RWPE2 (cell line): ENCODE data around the gene WDR26.

ENCODE experiments used
- ATAC-seq: fragments of 200-7000 bp; cut with Tn5 transposase; 3 replicates; pipeline ENCODE4 v1.9.1; 2021; ENCODE audit warnings: low read depth
- DNase-seq: peaks from one replicate; pipeline ENCODE4 v3.0.0-alpha.2; 2020; ENCODE audit warnings: low spot score
- H3K27ac ChIP-seq: fragments of 450-650 bp; 2 replicates; pipeline ENCODE4 v1.5.1; 2017; ENCODE audit warnings: mild to moderate bottlenecking; ENCODE audit not compliant: poor library complexity, severe bottlenecking
- H3K27me3 ChIP-seq: fragments of 250-450 bp; sonication (Bioruptor Pico); 2 replicates; pipeline ENCODE4 v1.5.1; 2021; ENCODE audit warnings: mild to moderate bottlenecking, moderate library complexity; ENCODE audit not compliant: insufficient read depth, poor library complexity, severe bottlenecking
- H3K36me3 ChIP-seq: fragments of 250-450 bp; sonication (Bioruptor Pico); 2 replicates; pipeline ENCODE4 v1.5.1; 2020; ENCODE audit warnings: low read depth, mild to moderate bottlenecking, moderate library complexity
- H3K4me1 ChIP-seq: fragments of 250-450 bp; sonication (Bioruptor Pico); 2 replicates; pipeline ENCODE4 v1.5.1; 2021; ENCODE audit warnings: mild to moderate bottlenecking, moderate library complexity; ENCODE audit not compliant: insufficient read depth, poor library complexity, severe bottlenecking
- H3K4me3 ChIP-seq: fragments of 250-450 bp; sonication (Bioruptor Pico); 2 replicates; pipeline ENCODE4 v1.5.1; 2021; ENCODE audit warnings: mild to moderate bottlenecking, moderate library complexity; ENCODE audit not compliant: severe bottlenecking
- H3K9me3 ChIP-seq: fragments of 250-450 bp; sonication (Bioruptor Pico); 2 replicates; pipeline ENCODE4 v1.5.1; 2021; ENCODE audit warnings: mild to moderate bottlenecking, moderate library complexity; ENCODE audit not compliant: severe bottlenecking
- TF ChIP-seq, protein P1 (sequence below): fragments of 450-650 bp; IDR thresholded peaks from one replicate; pipeline ENCODE4 v1.5.1; 2017; ENCODE audit warnings: mild to moderate bottlenecking, moderate library complexity; ENCODE audit not compliant: poor library complexity, severe bottlenecking

WDR26 gene

DNA sequence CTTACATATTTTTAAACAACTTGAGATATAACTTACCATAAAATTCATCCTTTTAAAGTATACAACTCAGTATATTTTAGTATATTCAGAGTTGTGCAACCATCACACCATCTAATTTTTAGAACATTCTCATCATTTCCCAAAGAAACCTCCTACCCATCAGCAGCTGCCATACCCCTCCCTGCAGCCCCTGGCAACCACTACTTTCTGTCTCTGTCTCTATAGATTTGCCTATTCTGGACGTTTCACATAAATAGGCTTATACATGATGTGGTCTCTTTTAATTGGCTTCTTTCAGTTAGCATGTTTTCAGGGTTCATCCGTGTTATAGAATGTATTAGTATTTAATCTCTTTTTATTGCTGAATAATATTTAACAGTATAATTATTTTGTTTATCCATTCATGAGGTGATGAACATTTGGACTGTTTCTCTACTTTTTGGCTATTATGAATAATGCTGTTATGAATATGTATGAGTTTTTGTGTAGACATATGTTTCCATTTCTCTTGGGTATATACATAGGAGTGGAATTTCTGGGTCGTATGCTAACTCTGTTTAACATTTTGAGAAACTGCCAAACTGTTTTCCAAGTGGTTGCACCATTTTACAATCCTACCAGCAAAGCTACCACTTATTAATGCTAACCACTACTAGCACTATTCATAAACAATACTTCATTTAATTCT is 29.5 kb downstream of the WDR26 start:
- no peak for ATAC-seq
- Histone ChIP-seq H3K27ac (no peak overlapping the region), H3K4me3 (no peak overlapping the region), H3K9me3 (no peaks in the 10 kb centered on the region), H3K4me1 (peaks cover 13% of the 10 kb centered on the region), H3K27me3 (no peaks in the 10 kb centered on the region), H3K36me3 (peaks cover 41% of the 10 kb centered on the region)
- DNase-seq = no peak
- TF ChIP-seq, protein P1, sequence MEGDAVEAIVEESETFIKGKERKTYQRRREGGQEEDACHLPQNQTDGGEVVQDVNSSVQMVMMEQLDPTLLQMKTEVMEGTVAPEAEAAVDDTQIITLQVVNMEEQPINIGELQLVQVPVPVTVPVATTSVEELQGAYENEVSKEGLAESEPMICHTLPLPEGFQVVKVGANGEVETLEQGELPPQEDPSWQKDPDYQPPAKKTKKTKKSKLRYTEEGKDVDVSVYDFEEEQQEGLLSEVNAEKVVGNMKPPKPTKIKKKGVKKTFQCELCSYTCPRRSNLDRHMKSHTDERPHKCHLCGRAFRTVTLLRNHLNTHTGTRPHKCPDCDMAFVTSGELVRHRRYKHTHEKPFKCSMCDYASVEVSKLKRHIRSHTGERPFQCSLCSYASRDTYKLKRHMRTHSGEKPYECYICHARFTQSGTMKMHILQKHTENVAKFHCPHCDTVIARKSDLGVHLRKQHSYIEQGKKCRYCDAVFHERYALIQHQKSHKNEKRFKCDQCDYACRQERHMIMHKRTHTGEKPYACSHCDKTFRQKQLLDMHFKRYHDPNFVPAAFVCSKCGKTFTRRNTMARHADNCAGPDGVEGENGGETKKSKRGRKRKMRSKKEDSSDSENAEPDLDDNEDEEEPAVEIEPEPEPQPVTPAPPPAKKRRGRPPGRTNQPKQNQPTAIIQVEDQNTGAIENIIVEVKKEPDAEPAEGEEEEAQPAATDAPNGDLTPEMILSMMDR = no peak

DNA sequence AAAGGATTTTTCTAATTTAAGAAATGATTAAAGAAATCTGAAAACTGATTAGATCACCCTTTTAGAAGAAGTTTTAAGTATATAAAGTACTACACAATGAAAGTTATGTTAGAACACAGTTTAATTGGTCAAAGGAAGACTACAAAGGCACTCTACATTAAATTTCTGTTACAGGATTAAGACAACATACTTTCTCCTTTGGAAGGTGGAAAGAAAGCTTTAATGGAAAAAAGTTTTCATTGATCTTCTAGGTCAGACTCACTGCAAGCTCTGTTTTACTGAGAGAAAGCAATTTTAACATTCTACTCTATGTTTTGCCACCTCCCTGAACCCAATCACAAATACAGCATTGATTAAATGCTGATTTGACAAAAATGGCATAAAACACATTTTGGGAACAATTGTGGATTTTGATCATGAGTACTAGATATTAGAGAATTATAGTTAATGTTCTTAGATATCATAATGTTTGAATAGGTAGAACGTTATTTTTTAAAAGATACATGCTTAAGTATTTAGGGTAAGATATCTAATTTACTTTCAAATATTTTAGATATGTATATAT is 32.0 kb downstream of the WDR26 start:
- no peak overlapping the region for H3K27ac ChIP-seq
- no peak for ATAC-seq
- H3K4me1 ChIP-seq = peaks cover under 1% of the 10 kb centered on the region
- DNase-seq = no peak
- H3K36me3 ChIP-seq = peaks cover 59% of the 10 kb centered on the region
- H3K27me3 ChIP-seq = no peaks in the 10 kb centered on the region
- TF ChIP-seq, protein P1 = no peak
- H3K4me3 ChIP-seq = no peak overlapping the region
- H3K9me3 ChIP-seq = no peaks in the 10 kb centered on the region

DNA sequence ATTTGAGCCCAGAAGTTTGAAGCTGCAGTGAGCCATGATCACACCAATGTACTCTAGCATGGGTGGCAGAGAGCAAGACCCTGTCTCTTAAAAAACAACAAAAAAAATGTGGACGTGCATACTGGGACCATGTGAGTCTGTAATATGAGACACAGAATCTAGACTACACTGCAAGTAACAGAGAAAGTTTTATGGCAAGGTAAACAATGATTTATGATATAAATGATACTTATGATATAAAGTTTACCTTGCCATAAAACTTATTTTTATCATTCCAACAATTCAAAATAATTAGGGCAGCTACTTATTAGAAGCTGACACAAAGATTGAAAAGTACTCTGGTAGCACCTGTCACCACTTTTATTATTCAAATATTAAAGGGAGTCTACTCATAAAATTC is 34.7 kb downstream of the WDR26 start:
- TF ChIP-seq, protein P1 = no peak
- H3K36me3 ChIP-seq = peaks cover 56% of the 10 kb centered on the region

DNA sequence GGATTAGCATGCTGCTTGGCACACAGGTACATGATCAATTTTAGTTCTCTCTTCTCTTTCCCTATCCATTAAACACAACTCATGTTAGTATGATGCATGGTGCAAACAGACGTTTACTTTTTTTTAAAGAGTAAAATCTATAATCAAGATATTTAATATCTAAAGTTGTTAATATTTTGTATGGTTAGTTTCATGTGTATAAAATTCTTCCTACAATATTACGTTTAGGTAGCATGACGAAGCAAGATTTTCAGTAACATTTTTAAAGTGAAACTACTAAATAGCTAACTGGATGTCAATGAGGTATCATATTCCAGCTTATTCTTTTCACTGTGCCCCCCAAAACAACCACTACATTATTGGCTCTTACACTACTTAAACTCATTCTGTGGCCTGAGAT is 41.3 kb downstream of the WDR26 start:
- H3K36me3 ChIP-seq = peaks cover 55% of the 10 kb centered on the region
- H3K27ac ChIP-seq = no peak overlapping the region
- TF ChIP-seq, protein P1 = no peak
- H3K4me3 ChIP-seq = no peak overlapping the region
- no peak for ATAC-seq
- H3K4me1 ChIP-seq = no peaks in the 10 kb centered on the region
- H3K9me3 ChIP-seq = no peaks in the 10 kb centered on the region
- no peaks in the 10 kb centered on the region for H3K27me3 ChIP-seq
- DNase-seq = no peak

More for the DNA sequence above, 34.7 kb downstream of the WDR26 start:
- Histone ChIP-seq H3K4me3 (no peak overlapping the region), H3K9me3 (no peaks in the 10 kb centered on the region), H3K4me1 (no peaks in the 10 kb centered on the region), H3K27ac (no peak overlapping the region), H3K27me3 (no peaks in the 10 kb centered on the region)
- ATAC-seq (no peak), DNase-seq (no peak)
